GM23338 (cell line): ENCODE results near the gene UQCC2. TPM values are rescaled to one million over a fixed set of nuclear protein-coding genes. Genes with fewer than 3 reads are reported as not detected.
A peak's percentile ranks its signal among the peaks of the same experiment; 100 is the strongest.

Experiments
- ATAC-seq: fragments of 200-7000 bp; cut with Tn5 transposase; 3 replicates; pipeline ENCODE4 v1.9.1; 2020
- DNase-seq: peaks from one replicate; pipeline ENCODE4 v3.0.0-alpha.2; 2015; ENCODE audit warnings: low spot score
- H2AFZ ChIP-seq: fragments of 200-600 bp; sonication (generic); 2 replicates; pipeline ENCODE4 v1.8.0; 2016; ENCODE audit warnings: antibody characterized with exemption, mild to moderate bottlenecking, moderate library complexity
- H3F3A ChIP-seq: fragments of 200-600 bp; sonication (generic); replicated peaks from 2 replicates; pipeline ENCODE4 v1.8.0; 2017; ENCODE audit warnings: antibody characterized with exemption, mixed run types, low read depth
- H3K27ac ChIP-seq: fragments of 200-600 bp; sonication (generic); 2 replicates; pipeline ENCODE4 v1.6.1; 2016; ENCODE audit warnings: low read depth
- H3K27me3 ChIP-seq: fragments of 200-600 bp; sonication (generic); 2 replicates; pipeline ENCODE4 v1.8.0; 2016; ENCODE audit warnings: mild to moderate bottlenecking, mixed run types, moderate library complexity; ENCODE audit not compliant: insufficient read depth
- H3K36me3 ChIP-seq: fragments of 200-600 bp; sonication (generic); 2 replicates; pipeline ENCODE4 v1.8.0; 2016; ENCODE audit warnings: mild to moderate bottlenecking; ENCODE audit not compliant: insufficient read depth
- H3K4me1 ChIP-seq: fragments of 200-600 bp; sonication (generic); 2 replicates; pipeline ENCODE4 v1.8.0; 2016; ENCODE audit warnings: mild to moderate bottlenecking, moderate library complexity; ENCODE audit not compliant: insufficient read depth
- H3K4me2 ChIP-seq: fragments of 200-600 bp; sonication (generic); 2 replicates; pipeline ENCODE4 v1.7.1; 2017; ENCODE audit warnings: mixed run types
- H3K4me3 ChIP-seq: fragments of 200-600 bp; sonication (generic); 2 replicates; pipeline ENCODE4 v1.6.1; 2016; ENCODE audit warnings: mixed run types
- H3K79me2 ChIP-seq: fragments of 200-600 bp; sonication (generic); replicated peaks from 2 replicates; pipeline ENCODE4 v1.8.0; 2017; ENCODE audit warnings: mild to moderate bottlenecking; ENCODE audit not compliant: insufficient read depth
- H3K9me2 ChIP-seq: fragments of 200-600 bp; sonication (generic); 2 replicates; pipeline ENCODE4 v1.8.0; 2017; ENCODE audit not compliant: insufficient read depth
- H4K20me1 ChIP-seq: fragments of 200-600 bp; sonication (generic); replicated peaks from 2 replicates; pipeline ENCODE4 v1.8.0; 2017; ENCODE audit warnings: mild to moderate bottlenecking; ENCODE audit not compliant: insufficient read depth
- H3K27ac Mint-ChIP-seq: 2 replicates; pipeline ENCODE4 v1.8.0; 2020; ENCODE audit warnings: inconsistent platforms, mild to moderate bottlenecking, moderate library complexity, mixed read lengths
- H3K27me3 Mint-ChIP-seq: 3 replicates; pipeline ENCODE4 v1.8.0; 2022; ENCODE audit warnings: low read depth, mild to moderate bottlenecking, moderate library complexity, mixed read lengths, inconsistent platforms; ENCODE audit not compliant: insufficient read depth, poor library complexity
- H3K36me3 Mint-ChIP-seq: 3 replicates; pipeline ENCODE4 v1.8.0; 2021; ENCODE audit warnings: low read depth, mild to moderate bottlenecking, inconsistent platforms, moderate library complexity, mixed read lengths
- H3K4me1 Mint-ChIP-seq: 3 replicates; pipeline ENCODE4 v1.8.0; 2020; ENCODE audit warnings: mild to moderate bottlenecking, inconsistent platforms, mixed read lengths
- H3K4me3 Mint-ChIP-seq: 3 replicates; pipeline ENCODE4 v1.8.0; 2021; ENCODE audit warnings: moderate library complexity, mild to moderate bottlenecking, inconsistent platforms, mixed read lengths
- H3K9me3 Mint-ChIP-seq: 3 replicates; pipeline ENCODE4 v1.8.0; 2020; ENCODE audit warnings: moderate library complexity, mild to moderate bottlenecking, inconsistent platforms, mixed read lengths
- EZH2phosphoT487 ChIP-seq: fragments of 200-600 bp; sonication (generic); IDR thresholded peaks from one replicate; pipeline ENCODE4 v1.8.1; 2018; ENCODE audit warnings: antibody characterized with exemption; ENCODE audit not compliant: unreplicated experiment
- polyA plus RNA-seq: library from polyadenylated mRNA; unstranded; fragments of >200 nt; fragmentation: Nextera tagmentation; extraction: Ambion mirVana; gene quantifications from 2 replicates; pipeline ENCODE4 v1.2.1, GENCODE V29; 2016
- total RNA-seq: library from RNA; depleted of rRNA; stranded (reverse); fragments of >200 nt; shearing (Covaris generic); gene quantifications from 2 replicates; pipeline ENCODE4 v1.2.3, GENCODE V29; 2014
- TF ChIP-seq, protein P1 (sequence below): fragments of 250-450 bp; sonication (Bioruptor Pico); IDR thresholded peaks from 2 replicates; pipeline ENCODE4 v1.5.0; 2020; ENCODE audit warnings: mild to moderate bottlenecking, moderate library complexity
- TF ChIP-seq, protein P2 (sequence below): IDR thresholded peaks from one replicate; pipeline ENCODE4 v1.6.1; 2018; ENCODE audit warnings: antibody characterized with exemption; ENCODE audit not compliant: unreplicated experiment
- TF ChIP-seq, protein P3 (sequence below), 2 experiments: fragments of 200-600 bp in 1 of 2; sonication (generic) in 1 of 2; conservative IDR thresholded peaks; 2 replicates each; pipeline versions ENCODE4 v1.5.1 to v1.6.1; 2016 to 2017; ENCODE audit warnings: antibody characterized with exemption in 2 of 2, low read depth in 2 of 2, mild to moderate bottlenecking in 2 of 2, moderate library complexity in 1 of 2

The UQCC2 gene
- total and polyA plus RNA-seq, 2 experiments from 2014 or later: 48.9 to 379 TPM

DNA sequence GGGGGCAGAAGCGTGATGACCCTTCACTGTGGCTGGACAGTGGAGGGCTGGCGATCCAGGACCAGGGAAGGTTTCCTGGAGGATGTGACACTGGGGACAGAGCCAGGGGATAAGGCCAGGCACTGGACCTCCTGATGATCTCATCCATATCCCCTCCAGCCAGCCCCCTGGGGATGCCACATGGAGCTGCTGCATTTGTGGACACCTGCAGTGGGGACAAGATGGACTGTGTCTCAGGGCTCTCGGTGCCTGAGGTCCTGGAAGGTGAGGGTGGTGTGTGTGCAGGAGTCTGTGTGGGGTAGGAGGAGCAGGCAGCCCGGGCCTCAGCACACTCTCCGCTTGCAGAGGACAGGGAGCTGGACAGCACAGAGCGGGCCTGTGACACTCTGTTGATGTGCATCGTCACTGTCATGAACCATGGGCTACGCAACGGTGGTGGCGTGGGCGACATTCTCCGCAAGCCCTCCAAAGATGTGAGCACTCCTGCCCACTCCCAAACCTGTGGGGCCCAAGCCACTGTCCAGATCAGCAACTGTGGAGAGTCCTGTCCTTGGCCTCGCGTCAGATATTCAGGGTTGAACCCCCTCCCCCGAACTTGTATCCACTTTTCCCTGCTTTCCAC, 19.9 kb downstream of the UQCC2 start (continued):
- TF ChIP-seq, protein P1, sequence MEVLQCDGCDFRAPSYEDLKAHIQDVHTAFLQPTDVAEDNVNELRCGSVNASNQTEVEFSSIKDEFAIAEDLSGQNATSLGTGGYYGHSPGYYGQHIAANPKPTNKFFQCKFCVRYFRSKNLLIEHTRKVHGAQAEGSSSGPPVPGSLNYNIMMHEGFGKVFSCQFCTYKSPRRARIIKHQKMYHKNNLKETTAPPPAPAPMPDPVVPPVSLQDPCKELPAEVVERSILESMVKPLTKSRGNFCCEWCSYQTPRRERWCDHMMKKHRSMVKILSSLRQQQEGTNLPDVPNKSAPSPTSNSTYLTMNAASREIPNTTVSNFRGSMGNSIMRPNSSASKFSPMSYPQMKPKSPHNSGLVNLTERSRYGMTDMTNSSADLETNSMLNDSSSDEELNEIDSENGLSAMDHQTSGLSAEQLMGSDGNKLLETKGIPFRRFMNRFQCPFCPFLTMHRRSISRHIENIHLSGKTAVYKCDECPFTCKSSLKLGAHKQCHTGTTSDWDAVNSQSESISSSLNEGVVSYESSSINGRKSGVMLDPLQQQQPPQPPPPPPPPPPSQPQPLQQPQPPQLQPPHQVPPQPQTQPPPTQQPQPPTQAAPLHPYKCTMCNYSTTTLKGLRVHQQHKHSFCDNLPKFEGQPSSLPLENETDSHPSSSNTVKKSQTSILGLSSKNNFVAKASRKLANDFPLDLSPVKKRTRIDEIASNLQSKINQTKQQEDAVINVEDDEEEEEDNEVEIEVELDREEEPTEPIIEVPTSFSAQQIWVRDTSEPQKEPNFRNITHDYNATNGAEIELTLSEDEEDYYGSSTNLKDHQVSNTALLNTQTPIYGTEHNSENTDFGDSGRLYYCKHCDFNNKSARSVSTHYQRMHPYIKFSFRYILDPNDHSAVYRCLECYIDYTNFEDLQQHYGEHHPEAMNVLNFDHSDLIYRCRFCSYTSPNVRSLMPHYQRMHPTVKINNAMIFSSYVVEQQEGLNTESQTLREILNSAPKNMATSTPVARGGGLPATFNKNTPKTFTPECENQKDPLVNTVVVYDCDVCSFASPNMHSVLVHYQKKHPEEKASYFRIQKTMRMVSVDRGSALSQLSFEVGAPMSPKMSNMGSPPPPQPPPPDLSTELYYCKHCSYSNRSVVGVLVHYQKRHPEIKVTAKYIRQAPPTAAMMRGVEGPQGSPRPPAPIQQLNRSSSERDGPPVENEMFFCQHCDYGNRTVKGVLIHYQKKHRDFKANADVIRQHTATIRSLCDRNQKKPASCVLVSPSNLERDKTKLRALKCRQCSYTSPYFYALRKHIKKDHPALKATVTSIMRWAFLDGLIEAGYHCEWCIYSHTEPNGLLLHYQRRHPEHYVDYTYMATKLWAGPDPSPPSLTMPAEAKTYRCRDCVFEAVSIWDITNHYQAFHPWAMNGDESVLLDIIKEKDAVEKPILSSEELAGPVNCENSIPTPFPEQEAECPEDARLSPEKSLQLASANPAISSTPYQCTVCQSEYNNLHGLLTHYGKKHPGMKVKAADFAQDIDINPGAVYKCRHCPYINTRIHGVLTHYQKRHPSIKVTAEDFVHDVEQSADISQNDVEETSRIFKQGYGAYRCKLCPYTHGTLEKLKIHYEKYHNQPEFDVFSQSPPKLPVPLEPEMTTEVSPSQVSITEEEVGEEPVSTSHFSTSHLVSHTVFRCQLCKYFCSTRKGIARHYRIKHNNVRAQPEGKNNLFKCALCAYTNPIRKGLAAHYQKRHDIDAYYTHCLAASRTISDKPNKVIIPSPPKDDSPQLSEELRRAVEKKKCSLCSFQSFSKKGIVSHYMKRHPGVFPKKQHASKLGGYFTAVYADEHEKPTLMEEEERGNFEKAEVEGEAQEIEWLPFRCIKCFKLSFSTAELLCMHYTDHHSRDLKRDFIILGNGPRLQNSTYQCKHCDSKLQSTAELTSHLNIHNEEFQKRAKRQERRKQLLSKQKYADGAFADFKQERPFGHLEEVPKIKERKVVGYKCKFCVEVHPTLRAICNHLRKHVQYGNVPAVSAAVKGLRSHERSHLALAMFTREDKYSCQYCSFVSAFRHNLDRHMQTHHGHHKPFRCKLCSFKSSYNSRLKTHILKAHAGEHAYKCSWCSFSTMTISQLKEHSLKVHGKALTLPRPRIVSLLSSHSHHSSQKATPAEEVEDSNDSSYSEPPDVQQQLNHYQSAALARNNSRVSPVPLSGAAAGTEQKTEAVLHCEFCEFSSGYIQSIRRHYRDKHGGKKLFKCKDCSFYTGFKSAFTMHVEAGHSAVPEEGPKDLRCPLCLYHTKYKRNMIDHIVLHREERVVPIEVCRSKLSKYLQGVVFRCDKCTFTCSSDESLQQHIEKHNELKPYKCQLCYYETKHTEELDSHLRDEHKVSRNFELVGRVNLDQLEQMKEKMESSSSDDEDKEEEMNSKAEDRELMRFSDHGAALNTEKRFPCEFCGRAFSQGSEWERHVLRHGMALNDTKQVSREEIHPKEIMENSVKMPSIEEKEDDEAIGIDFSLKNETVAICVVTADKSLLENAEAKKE (CRISPR knock-in tag): no peak
- TF ChIP-seq, protein P2, sequence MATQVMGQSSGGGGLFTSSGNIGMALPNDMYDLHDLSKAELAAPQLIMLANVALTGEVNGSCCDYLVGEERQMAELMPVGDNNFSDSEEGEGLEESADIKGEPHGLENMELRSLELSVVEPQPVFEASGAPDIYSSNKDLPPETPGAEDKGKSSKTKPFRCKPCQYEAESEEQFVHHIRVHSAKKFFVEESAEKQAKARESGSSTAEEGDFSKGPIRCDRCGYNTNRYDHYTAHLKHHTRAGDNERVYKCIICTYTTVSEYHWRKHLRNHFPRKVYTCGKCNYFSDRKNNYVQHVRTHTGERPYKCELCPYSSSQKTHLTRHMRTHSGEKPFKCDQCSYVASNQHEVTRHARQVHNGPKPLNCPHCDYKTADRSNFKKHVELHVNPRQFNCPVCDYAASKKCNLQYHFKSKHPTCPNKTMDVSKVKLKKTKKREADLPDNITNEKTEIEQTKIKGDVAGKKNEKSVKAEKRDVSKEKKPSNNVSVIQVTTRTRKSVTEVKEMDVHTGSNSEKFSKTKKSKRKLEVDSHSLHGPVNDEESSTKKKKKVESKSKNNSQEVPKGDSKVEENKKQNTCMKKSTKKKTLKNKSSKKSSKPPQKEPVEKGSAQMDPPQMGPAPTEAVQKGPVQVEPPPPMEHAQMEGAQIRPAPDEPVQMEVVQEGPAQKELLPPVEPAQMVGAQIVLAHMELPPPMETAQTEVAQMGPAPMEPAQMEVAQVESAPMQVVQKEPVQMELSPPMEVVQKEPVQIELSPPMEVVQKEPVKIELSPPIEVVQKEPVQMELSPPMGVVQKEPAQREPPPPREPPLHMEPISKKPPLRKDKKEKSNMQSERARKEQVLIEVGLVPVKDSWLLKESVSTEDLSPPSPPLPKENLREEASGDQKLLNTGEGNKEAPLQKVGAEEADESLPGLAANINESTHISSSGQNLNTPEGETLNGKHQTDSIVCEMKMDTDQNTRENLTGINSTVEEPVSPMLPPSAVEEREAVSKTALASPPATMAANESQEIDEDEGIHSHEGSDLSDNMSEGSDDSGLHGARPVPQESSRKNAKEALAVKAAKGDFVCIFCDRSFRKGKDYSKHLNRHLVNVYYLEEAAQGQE: no peak

DNA sequence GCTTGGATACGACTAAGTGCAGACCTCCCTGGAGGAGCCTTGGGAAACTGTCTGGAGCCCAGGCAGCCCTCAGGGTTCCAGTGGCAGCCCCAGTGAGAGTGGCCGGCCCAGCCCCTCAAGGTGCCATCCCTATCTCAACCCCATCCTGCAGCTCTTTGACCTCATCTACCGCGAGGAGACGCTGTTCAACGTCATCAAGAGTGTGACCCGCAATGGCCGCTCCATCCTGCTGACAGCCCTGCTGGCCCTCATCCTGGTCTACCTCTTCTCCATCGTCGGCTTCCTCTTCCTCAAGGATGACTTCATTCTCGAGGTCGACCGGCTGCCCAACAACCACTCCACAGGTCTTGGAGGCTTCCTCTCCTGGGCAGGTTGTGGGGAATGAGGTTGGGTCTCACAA, 20.7 kb downstream of the UQCC2 start:
- no peak overlapping the region for H3K27ac Mint-ChIP-seq
- Histone ChIP-seq H4K20me1 (no peaks in the 10 kb centered on the region; the same call in 1 of the 2 replicates), H3K4me1 (no peaks in the 10 kb centered on the region), H3F3A (no peaks in the 10 kb centered on the region), H3K27ac (no peak overlapping the region), H3K4me3 (no peak overlapping the region), H3K4me2 (no peak overlapping the region), H3K9me2 (no peaks in the 10 kb centered on the region), H3K79me2 (no peaks in the 10 kb centered on the region), H3K36me3 (peaks cover 10% of the 10 kb centered on the region; the same call in 1 of the 2 replicates), H2AFZ (no peak overlapping the region), H3K27me3 (no peaks in the 10 kb centered on the region)
- ATAC-seq: no peak
- peaks cover 27% of the 10 kb centered on the region for H3K27me3 Mint-ChIP-seq
- TF ChIP-seq, protein P3, sequence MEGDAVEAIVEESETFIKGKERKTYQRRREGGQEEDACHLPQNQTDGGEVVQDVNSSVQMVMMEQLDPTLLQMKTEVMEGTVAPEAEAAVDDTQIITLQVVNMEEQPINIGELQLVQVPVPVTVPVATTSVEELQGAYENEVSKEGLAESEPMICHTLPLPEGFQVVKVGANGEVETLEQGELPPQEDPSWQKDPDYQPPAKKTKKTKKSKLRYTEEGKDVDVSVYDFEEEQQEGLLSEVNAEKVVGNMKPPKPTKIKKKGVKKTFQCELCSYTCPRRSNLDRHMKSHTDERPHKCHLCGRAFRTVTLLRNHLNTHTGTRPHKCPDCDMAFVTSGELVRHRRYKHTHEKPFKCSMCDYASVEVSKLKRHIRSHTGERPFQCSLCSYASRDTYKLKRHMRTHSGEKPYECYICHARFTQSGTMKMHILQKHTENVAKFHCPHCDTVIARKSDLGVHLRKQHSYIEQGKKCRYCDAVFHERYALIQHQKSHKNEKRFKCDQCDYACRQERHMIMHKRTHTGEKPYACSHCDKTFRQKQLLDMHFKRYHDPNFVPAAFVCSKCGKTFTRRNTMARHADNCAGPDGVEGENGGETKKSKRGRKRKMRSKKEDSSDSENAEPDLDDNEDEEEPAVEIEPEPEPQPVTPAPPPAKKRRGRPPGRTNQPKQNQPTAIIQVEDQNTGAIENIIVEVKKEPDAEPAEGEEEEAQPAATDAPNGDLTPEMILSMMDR (conservative IDR thresholded peaks at IDR 0.05; ENCODE audit: low read depth in 2 of 2): peak in 1 of 2 experiments; percentile 14; a peak in 1 of 4 replicates
- TF ChIP-seq EZH2phosphoT487: no peak
- no peaks in the 10 kb centered on the region; the same call in 2 of the 3 replicates for H3K9me3 Mint-ChIP-seq
- H3K36me3 Mint-ChIP-seq: peaks cover 43% of the 10 kb centered on the region
- H3K4me3 Mint-ChIP-seq: no peak overlapping the region
- no peak for DNase-seq
- H3K4me1 Mint-ChIP-seq: peaks cover 12% of the 10 kb centered on the region
